Inflammatory macrophage treated with lipopolysaccharide for 4 hours (primary cell): ENCODE data around the gene CCDC80.

Experiments
- DNase-seq: peaks from one replicate; pipeline ENCODE4 v3.0.0-alpha.2; 2020

The CCDC80 gene

GRCh38 chr3:112654979-112655378 is 14.0 kb upstream of the CCDC80 start:
- DNase-seq: no peak

GRCh38 chr3:112654492-112654891 is 13.5 kb upstream of the CCDC80 start:
- DNase-seq: no peak

GRCh38 chr3:112653881-112654300 is 12.9 kb upstream of the CCDC80 start:
- DNase-seq: no peak

- DNase-seq: no peak
Measured at GRCh38 chr3:112653209-112653871, 12.4 kb upstream of the CCDC80 start.

- no peak for DNase-seq
Measured at GRCh38 chr3:112651516-112651915, 10.6 kb upstream of the CCDC80 start.

GRCh38 chr3:112651071-112651470 is 10.1 kb upstream of the CCDC80 start:
- DNase-seq: no peak

GRCh38 chr3:112650482-112650881 is 9.5 kb upstream of the CCDC80 start:
- DNase-seq: no peak

GRCh38 chr3:112649478-112649735 is 8.5 kb upstream of the CCDC80 start:
- no peak for DNase-seq

GRCh38 chr3:112647122-112647521 is 6.2 kb upstream of the CCDC80 start:
- DNase-seq: no peak

GRCh38 chr3:112646623-112647022 is 5.7 kb upstream of the CCDC80 start:
- DNase-seq: no peak

GRCh38 chr3:112644453-112644852 is 3.5 kb upstream of the CCDC80 start:
- DNase-seq: no peak

- DNase-seq: no peak
Measured at GRCh38 chr3:112643621-112644240, 2.8 kb upstream of the CCDC80 start.

- DNase-seq: peak; percentile 83
Measured at GRCh38 chr3:112642912-112643506, 2.1 kb upstream of the CCDC80 start.

- no peak for DNase-seq
Measured at GRCh38 chr3:112640276-112640929, 540 bp downstream of the CCDC80 start.

- no peak for DNase-seq
Measured at GRCh38 chr3:112639455-112640225, 1.3 kb downstream of the CCDC80 start.

GRCh38 chr3:112638327-112639020 is 2.5 kb downstream of the CCDC80 start:
- no peak for DNase-seq

GRCh38 chr3:112637700-112638099 is 3.2 kb downstream of the CCDC80 start:
- DNase-seq: no peak

GRCh38 chr3:112635674-112636073 is 5.3 kb downstream of the CCDC80 start:
- peak; percentile 59 for DNase-seq

GRCh38 chr3:112634786-112635541 is 6.0 kb downstream of the CCDC80 start:
- no peak for DNase-seq

- no peak for DNase-seq
Measured at GRCh38 chr3:112633757-112634156, 7.2 kb downstream of the CCDC80 start.

- DNase-seq: peak; percentile 60
Measured at GRCh38 chr3:112633191-112633590, 7.8 kb downstream of the CCDC80 start.

GRCh38 chr3:112632596-112632995 is 8.3 kb downstream of the CCDC80 start:
- no peak for DNase-seq
